LHCN-M2 (cell line): ENCODE data around the gene NT5DC1. TPM values are rescaled to one million over a fixed set of nuclear protein-coding genes. Genes with fewer than 3 reads are reported as not detected.

Experiments used
- DNase-seq: peaks from one replicate; pipeline ENCODE4 v3.0.0-alpha.2; 2012; ENCODE audit warnings: low read depth
- total RNA-seq: library from RNA; depleted of rRNA; stranded (reverse); fragments of >200 nt; gene quantifications from 2 replicates; pipeline ENCODE4 v1.2.3, GENCODE V29; 2014

The NT5DC1 gene
- total RNA-seq, 1 experiment from 2014 or later, result 18.0 TPM

GRCh38 chr6:116239256-116239655, 138.6 kb downstream of the NT5DC1 start:
- no peak for DNase-seq

GRCh38 chr6:116239856-116240255, 139.2 kb downstream of the NT5DC1 start:
- no peak for DNase-seq

- DNase-seq, result no peak
Observed at GRCh38 chr6:116244284-116244683, 143.6 kb downstream of the NT5DC1 start.

- DNase-seq, result peak; percentile 73
Observed at GRCh38 chr6:116246089-116246488, 145.4 kb downstream of the NT5DC1 start.

- DNase-seq, result no peak
Observed at GRCh38 chr6:116247285-116247684, 146.6 kb downstream of the NT5DC1 start.

GRCh38 chr6:116248577-116248976, 147.9 kb downstream of the NT5DC1 start:
- no peak for DNase-seq

- DNase-seq, result peak; percentile 41
Observed at GRCh38 chr6:116251568-116252384, 151.1 kb downstream of the NT5DC1 start.

GRCh38 chr6:116253188-116253504, 152.5 kb downstream of the NT5DC1 start:
- no peak for DNase-seq

GRCh38 chr6:116253505-116254296, 153.0 kb downstream of the NT5DC1 start, which contains the start of gene TSPYL4:
Gene TSPYL4 (minus strand): TSS chr6:116254075. CDS start chr6:116254008, 67 bp downstream.
- DNase-seq, result peak; percentile 96

- no peak for DNase-seq
Observed at GRCh38 chr6:116254297-116255056, 153.8 kb downstream of the NT5DC1 start.

- no peak for DNase-seq
Observed at GRCh38 chr6:116255246-116255800, 154.7 kb downstream of the NT5DC1 start.

- no peak for DNase-seq
Observed at GRCh38 chr6:116256694-116257093, 156.0 kb downstream of the NT5DC1 start.

GRCh38 chr6:116258520-116258919, 157.9 kb downstream of the NT5DC1 start:
- DNase-seq, result no peak

- DNase-seq, result no peak
Observed at GRCh38 chr6:116263353-116263752, 162.7 kb downstream of the NT5DC1 start.

- DNase-seq, result peak; percentile 95
Observed at GRCh38 chr6:116265041-116265829, 164.6 kb downstream of the NT5DC1 start.

GRCh38 chr6:116266803-116267202, 166.2 kb downstream of the NT5DC1 start:
- DNase-seq, result peak; percentile 67

- DNase-seq, result no peak
Observed at GRCh38 chr6:116267836-116268588, 167.4 kb downstream of the NT5DC1 start.

- DNase-seq, result peak; percentile 80
Observed at GRCh38 chr6:116268589-116269293, 168.1 kb downstream of the NT5DC1 start.

GRCh38 chr6:116271149-116271708, 170.6 kb downstream of the NT5DC1 start:
- DNase-seq, result no peak
